Embryonic facial prominence (tissue), 1 donor: ENCODE measurements around the gene RPL14.
"Not testable (repeated sequence)": the region's sequence is repeated elsewhere in the genome, so short reads cannot be mapped to it uniquely, and the experiment has no call there.

Experiments
- DNase-seq: peaks from one replicate; pipeline ENCODE4 v3.0.0-alpha.2; 2016; ENCODE audit errors: extremely low spot score

RPL14 gene

DNA sequence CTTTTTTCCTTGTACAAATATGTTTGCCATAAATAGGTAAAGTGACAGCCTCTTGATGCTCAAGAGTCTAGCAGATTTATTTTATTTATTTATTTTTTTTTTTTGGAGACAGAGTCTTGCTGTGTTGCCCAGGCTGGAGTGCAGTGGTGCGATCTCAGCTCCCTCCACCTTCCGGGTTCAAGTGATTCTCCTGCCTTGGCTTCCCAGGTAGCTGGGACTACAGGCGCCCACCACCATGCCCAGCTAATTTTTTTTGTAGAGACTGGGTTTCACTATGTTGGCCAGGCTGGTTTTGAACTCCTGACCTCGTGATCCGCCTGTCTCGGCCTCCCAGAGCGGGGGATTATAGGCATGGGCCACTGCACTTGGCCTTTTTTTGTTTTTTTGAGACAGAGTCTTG is 5.7 kb downstream of the RPL14 start:
- not testable (repeated sequence) for DNase-seq

DNA sequence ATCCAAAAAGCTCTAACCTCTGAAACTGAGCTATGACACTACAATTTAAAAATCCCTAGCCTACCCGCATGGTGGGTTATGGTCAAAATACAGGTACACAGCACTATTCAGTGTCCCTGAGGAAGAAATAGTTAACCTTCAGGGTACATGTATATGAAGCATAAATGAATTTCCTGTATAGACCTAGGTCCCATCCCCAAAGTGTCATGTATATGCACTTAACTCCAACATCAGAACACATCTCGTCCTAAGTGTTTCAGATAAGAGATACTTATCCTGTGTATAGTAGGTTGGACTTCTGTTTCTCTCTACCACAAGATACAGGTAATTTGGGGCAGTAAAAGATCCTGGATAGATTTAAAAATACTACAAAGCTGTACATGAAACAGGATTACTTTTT is 6.4 kb downstream of the RPL14 start:
- no peak for DNase-seq

DNA sequence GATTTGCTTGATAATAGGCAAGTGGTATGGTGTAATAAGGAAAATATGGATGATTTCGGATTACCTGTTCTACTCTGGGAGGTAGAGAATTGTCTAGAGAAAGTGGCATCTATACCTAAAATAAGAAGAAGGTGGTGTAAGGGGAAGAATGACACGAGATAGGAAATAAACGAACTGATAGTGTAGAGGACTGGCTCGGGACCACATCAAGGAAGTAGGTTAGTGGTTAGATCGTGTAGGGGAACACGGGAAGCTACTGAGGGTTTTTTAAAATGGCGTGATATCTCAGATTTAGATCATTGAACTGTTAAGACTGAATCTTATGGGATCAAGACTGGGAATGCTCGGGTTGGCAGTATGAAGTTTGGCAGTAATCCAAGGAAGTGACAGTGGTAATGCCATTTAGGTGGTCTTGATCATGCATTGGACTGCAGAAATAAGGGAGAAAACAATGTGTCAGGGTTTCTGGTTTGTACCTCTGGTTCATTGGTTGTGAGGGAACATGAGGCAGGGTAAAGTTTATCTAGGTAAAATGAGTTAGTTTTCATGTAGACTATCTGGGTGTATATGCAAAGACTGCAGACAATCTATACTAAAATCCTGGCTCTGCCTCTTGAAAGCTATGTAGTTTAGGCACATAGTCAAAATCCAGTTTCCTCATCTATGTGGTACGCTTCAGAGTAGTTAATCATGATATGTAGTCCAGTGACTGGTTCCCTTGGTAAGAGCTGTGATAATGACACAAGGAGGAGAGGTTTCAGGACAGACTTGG is 7.4 kb downstream of the RPL14 start:
- DNase-seq: no peak

- DNase-seq: no peak
Measured at GRCh38 chr3:40465111-40465407, 7.9 kb downstream of the RPL14 start.

DNA sequence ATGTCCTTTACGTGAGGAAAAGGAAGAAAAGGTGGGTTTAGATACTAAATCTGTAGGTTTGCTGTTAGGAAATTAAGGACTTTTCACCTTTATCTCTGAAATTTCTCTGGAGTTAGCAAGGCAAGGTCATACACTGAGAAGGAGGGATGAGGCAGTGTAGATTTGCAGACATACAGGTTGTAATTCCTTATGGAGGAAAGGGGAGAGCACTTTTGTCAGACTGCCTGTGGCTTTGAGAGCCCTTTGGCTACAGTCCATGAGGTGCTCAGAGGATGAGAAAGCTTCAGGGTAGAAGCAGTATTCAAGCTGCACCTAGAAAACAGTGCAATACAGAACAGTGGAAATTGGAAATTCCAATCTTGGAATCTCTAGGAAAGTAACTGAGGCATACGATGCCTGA is 8.3 kb downstream of the RPL14 start:
- no peak for DNase-seq

GRCh38 chr3:40468018-40468417 is 10.9 kb downstream of the RPL14 start:
- DNase-seq: no peak

DNA sequence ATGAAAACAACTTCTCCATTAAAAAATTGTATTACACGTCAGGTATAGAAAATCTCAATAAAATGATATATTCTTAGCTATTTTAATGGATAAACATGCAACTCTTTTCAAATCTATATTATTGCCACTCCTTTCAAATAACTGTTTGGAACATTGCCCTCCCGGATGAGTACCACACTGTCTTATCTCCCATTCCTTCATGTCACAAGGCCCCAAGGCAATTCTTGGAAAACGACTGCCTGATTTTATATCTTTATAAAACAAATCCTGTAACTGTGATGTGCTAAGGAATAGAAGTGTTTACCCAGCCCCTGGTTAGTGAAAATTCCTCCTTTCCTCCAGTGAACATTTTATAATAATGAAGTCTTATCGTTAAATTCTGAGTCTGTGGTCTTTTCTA is 13.6 kb downstream of the RPL14 start:
- DNase-seq: no peak

DNA sequence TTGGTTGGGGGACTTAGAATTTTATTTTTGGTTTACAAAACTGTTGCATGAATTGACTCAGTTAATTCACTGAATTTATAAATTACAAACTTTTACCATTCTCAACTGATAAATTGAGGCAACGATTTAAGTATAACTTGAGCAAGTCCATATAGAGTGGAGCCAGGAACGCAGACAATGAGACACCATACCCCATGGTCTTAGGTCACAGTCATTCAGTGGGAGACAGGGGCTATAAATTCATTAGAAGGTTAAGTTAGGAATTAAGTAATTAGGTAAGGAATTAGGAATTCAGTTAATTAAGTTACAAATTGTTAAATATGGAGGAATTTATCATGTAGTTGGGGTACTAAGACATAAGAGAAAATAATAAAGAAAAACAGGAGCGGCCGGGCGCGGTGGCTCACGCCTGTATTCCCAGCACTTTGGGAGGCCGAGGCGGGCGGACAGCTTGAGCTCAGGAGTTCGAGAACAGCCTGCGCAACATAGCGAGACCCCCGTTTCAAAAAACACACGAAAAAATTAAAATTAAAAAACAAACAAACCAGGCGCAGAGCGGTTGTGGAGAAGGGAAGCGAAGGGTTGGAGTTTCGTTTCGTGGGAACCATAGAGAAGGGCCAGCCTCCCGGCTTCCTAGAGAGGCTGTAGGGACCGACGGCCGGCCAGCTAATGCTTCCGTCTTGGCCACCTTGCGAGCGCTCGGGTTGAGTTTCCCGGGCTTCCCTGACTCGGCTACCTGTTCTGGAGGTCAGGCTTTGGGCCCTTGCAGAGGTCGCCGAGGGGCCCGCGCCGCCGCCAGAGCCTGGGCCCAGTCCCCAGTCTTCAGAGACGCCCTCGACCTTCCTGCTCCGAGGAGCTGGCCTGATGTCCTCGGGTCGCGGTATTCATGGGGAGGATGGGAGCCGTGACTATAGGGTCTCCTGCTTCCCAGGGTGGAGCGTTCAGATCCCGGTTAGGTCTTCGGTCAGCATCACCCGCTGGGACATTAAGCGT is 19.6 kb downstream of the RPL14 start, which contains the start of gene ZNF619:
Gene ZNF619, plus strand, starts transcription at position 645 of the 993 bp plus-strand sequence. CDS start 858 bp downstream, outside the sequence.
- DNase-seq: peak; percentile 10

DNA sequence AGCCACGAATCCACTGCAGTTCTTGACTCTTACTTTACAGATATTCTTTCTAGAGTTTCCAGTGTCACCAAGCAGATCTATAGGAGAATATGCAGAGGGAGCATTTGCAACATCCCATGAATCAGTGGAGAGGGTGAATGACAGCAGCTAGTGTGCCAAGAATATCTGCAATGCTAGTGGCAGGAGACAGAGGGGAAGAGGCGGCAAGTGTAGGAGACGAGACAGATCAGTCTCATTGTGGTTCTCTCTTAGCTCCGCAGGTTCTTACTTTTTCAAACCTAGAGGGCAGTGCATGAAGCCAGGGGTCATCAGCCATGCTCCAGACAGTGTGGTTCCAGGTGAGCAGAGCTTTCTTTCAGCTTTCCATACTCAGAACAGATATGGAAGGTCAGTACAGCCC is 20.5 kb downstream of the RPL14 start:
- DNase-seq: no peak

DNA sequence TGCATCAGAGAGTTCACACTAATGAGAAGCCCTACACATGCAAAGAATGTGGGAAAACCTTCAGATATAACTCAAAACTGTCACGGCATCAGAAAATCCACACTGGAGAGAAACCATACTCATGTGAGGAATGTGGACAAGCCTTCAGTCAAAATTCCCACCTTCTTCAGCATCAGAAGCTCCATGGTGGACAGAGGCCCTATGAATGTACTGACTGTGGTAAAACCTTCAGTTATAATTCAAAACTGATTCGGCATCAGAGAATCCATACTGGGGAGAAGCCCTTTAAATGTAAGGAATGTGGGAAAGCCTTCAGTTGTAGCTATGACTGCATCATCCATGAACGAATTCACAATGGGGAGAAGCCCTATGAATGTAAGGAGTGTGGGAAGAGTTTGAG is 30.0 kb downstream of the RPL14 start:
- DNase-seq: no peak

- DNase-seq: no peak
Measured at GRCh38 chr3:40490916-40491315, 33.8 kb downstream of the RPL14 start.

DNA sequence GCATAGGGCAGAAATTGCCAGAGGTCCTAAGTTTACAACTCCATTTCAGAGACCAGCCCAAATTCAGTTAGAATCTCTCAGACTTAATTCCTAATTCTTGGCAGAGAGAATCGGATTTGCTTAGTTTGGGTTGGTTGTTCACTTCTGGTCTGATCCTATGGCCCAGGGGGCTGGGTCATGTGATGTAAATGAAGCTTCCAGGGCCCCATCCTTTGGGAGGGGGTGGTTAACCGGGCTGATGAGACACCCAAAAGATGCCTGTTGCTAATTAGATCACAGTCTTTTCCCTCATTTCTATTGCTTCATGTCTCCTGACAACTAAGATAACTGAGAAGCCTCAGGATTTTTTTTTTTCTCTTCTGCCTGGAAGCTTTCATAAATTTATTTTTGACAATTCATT is 37.6 kb downstream of the RPL14 start:
- DNase-seq: no peak

GRCh38 chr3:40497288-40497687 is 40.1 kb downstream of the RPL14 start:
- no peak for DNase-seq

DNA sequence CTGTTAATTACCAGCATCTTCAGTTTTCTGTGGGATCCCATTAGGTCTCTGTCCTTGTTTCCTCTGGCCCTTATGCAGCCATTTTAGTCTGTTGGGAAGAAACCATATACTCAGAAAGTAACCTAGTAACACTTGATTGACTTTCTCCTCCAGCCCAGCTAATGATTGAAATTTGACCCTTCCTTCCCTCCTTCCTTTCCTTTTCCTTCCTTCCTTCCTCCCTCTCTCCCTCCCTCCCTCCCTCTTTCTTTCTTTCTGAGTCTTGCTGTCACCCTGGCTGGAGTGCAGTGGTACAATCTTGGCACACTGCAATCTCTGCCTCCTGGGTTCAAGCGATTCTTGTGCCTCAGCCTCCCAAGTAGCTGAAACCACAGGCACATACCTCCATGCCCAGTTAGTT is 42.8 kb downstream of the RPL14 start:
- DNase-seq: no peak

GRCh38 chr3:40502034-40502433 is 44.9 kb downstream of the RPL14 start:
- no peak for DNase-seq

- DNase-seq: no peak
Measured at GRCh38 chr3:40504636-40505430, 47.7 kb downstream of the RPL14 start.

GRCh38 chr3:40505599-40506462 is 48.7 kb downstream of the RPL14 start, which contains the start of gene ZNF620:
ZNF620 (plus strand) TSS chr3:40506039; CDS start chr3:40506353, 314 bp downstream.
- DNase-seq: peak; percentile 63

- no peak for DNase-seq
Measured at GRCh38 chr3:40511031-40511718, 54.0 kb downstream of the RPL14 start.

- DNase-seq: no peak
Measured at GRCh38 chr3:40516201-40516600, 59.1 kb downstream of the RPL14 start.

DNA sequence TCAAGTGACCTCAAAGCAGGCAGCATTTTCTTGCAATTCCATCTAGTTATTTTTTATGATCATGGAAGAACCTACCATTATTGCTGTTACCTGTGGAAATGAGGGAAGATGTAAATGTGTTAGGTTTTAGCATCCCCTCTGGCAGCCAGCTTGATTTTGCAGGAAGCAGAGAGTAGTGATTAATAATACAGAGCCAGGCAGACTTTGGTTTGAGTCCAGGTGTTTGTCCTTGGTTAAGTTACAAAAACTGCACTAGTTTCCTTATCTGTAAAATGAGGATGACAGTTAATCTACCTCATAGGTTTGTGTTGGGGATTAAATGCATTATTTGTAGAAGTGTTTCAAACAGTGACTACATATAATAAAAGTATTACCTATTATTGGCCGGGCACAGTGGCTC is 60.9 kb downstream of the RPL14 start:
- no peak for DNase-seq
